Iris pigment epithelial cell (primary cell): ENCODE data around the gene HEXD.

Experiments used
- DNase-seq: peaks from one replicate; pipeline ENCODE4 v3.0.0-alpha.2; 2011; ENCODE audit warnings: low read depth

The HEXD gene

DNA sequence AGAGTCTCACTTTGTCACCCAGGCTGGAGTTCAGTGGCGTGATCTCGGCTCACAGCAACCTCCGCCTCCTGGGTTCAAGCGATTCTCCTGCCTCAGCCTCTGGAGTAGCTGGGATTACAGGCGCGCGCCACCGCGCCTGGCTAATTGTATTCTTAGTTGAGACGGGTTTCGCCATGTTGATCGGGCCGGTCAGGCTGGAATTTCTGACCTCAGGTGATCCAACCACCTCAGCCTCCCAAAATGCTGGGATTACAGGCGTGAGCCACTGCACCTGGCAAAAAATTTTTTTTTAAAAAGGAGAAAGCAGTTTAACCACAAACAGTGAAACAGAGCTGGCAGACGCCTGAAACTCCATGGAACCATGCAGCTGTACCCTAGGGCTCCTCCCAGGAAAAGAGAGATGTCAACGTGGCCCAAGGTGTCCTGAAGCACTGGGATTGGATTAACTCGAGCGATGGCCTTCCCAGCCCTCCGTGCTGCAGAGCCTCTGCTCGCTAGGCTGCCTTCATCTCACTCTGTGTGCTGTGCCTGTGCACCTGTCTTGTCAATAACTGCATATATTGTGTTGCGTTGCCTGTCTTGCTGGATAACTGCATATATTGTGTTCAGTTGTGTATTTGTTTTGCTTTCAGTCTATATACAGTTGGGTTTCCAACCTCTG, 71.8 kb downstream of the HEXD start:
- no peak for DNase-seq

DNA sequence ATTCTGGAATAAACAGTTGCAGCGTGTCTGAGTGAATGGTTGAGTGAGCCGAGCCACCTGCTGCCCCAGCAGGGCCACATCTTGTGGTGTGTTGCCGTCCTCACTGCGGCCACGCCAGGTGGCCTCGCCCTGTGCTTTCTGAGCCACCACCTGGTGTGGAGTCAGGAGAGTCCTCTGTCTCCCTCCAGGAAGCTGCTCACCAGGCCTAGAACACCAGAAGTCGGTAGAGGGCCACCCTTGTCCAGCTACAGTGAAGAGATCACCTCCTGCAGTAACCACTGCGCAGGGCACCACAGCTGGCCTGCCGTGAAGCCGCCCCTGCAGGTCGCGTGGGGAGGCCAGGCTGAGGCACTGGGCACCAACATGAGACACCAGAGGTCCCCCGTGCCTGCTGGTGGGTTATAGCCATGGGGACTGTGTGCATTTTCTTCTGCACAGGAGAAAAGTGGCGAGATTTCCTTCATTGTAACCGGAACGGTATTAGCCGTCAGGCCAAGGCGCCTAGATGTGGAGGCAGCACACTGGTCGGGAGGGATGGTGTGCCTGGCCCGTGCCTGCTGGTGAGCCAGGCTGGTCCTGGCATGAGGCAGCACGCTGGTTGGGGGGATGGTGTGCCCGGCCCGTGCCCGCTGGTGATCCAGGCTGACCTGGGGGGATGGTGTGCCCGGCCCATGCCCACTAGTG, 72.5 kb downstream of the HEXD start:
- DNase-seq: no peak

GRCh38 chr17:82491196-82491530, 73.0 kb downstream of the HEXD start:
- DNase-seq: no peak

DNA sequence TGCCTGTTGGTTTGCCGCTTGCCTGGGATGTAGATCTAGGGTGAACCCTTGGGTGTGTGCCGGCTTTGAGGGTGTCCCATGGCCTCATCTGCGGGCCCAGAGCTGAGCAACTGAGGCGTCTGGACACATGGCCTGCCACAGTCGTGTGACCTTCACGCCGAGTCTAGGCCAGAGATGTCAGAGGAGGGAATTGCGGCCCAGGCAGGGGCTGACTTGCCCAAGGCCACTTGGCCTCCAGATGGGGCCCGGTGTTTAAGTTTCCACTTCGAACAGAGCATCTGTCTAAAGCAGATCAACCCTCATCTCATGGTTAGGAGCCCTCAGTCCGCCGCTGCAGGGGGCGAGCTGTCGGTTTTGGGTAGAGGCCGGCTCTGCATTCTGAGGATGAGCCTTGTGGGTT, 73.4 kb downstream of the HEXD start:
- DNase-seq: no peak
